ENCODE measurements around the gene EIF2AK2.

- TF ChIP-seq POLR2A (IDR thresholded peaks at IDR 0.05; ENCODE audit: low read length) (no peak), GATA1 (IDR thresholded peaks at IDR 0.05; ENCODE audit: low read depth, low read length) (no peak)
These were observed 45.0 kb upstream of the EIF2AK2 start for GRCh38 chr2:37201766-37202165.

Data from erythroblast (primary cell).